Activated naive CD8-positive, alpha-beta T cell treated with anti-CD3 and anti-CD28 coated beads for 36 hours (primary cell): Measurements from ENCODE around the gene APOH. TPM values are rescaled to one million over a fixed set of nuclear protein-coding genes. Genes with fewer than 3 reads are reported as not detected.
"Not testable (repeated sequence)": the region's sequence is repeated elsewhere in the genome, so short reads cannot be mapped to it uniquely, and the experiment has no call there.

Source experiments
- DNase-seq: peaks from one replicate; pipeline ENCODE4 v3.0.0; 2021
- H3K27ac Mint-ChIP-seq: one replicate; pipeline ENCODE4 v1.8.0; 2022; ENCODE audit warnings: mild to moderate bottlenecking, moderate library complexity, mixed read lengths
- H3K27me3 Mint-ChIP-seq: one replicate; pipeline ENCODE4 v1.8.0; 2022; ENCODE audit warnings: mild to moderate bottlenecking, mixed read lengths
- H3K36me3 Mint-ChIP-seq: one replicate; pipeline ENCODE4 v1.8.0; 2021; ENCODE audit warnings: mild to moderate bottlenecking, mixed read lengths
- H3K4me1 Mint-ChIP-seq: one replicate; pipeline ENCODE4 v1.8.0; 2021; ENCODE audit warnings: mixed read lengths
- H3K4me3 Mint-ChIP-seq: one replicate; pipeline ENCODE4 v1.8.0; 2022; ENCODE audit warnings: mild to moderate bottlenecking, moderate library complexity, mixed read lengths
- H3K9me3 Mint-ChIP-seq: one replicate; pipeline ENCODE4 v1.8.0; 2022; ENCODE audit warnings: mixed read lengths
- total RNA-seq, 2 experiments: library from RNA; stranded (reverse); gene quantifications; one replicate each; pipeline ENCODE4 v1.2.3, GENCODE V29; 2021

Gene APOH
- total RNA-seq, 2 experiments from 2014 or later = not detected

GRCh38 chr17:66255112-66255511, 25.9 kb upstream of the APOH start:
- peak overlapping the region; percentile 56 for H3K4me3 Mint-ChIP-seq
- DNase-seq = peak; percentile 15
- peak overlapping the region; percentile 79 for H3K27ac Mint-ChIP-seq
- H3K9me3 Mint-ChIP-seq = no peaks in the 10 kb centered on the region
- H3K4me1 Mint-ChIP-seq = peaks cover 9% of the 10 kb centered on the region
- no peaks in the 10 kb centered on the region for H3K36me3 Mint-ChIP-seq
- H3K27me3 Mint-ChIP-seq = no peaks in the 10 kb centered on the region

GRCh38 chr17:66253458-66253857, 24.2 kb upstream of the APOH start:
- not testable (repeated sequence) for DNase-seq, H3K4me1 Mint-ChIP-seq, H3K27ac Mint-ChIP-seq, H3K27me3 Mint-ChIP-seq, H3K9me3 Mint-ChIP-seq, H3K4me3 Mint-ChIP-seq, H3K36me3 Mint-ChIP-seq

- Mint-ChIP-seq H3K4me3 (no peak overlapping the region), H3K27ac (no peak overlapping the region), H3K27me3 (no peaks in the 10 kb centered on the region), H3K9me3 (peaks cover 2% of the 10 kb centered on the region), H3K4me1 (peaks cover 15% of the 10 kb centered on the region), H3K36me3 (no peaks in the 10 kb centered on the region)
- no peak for DNase-seq
These were observed 21.5 kb upstream of the APOH start for GRCh38 chr17:66250686-66251085.

GRCh38 chr17:66248285-66248684, 19.1 kb upstream of the APOH start:
- H3K4me3 Mint-ChIP-seq = no peak overlapping the region
- peaks cover 2% of the 10 kb centered on the region for H3K9me3 Mint-ChIP-seq
- peaks cover 12% of the 10 kb centered on the region for H3K4me1 Mint-ChIP-seq
- H3K36me3 Mint-ChIP-seq = no peaks in the 10 kb centered on the region
- H3K27me3 Mint-ChIP-seq = no peaks in the 10 kb centered on the region
- no peak overlapping the region for H3K27ac Mint-ChIP-seq
- DNase-seq = no peak

- no peak for DNase-seq
- peaks cover 11% of the 10 kb centered on the region for H3K4me1 Mint-ChIP-seq
- no peak overlapping the region for H3K27ac Mint-ChIP-seq
- H3K27me3 Mint-ChIP-seq = no peaks in the 10 kb centered on the region
- no peak overlapping the region for H3K4me3 Mint-ChIP-seq
- no peaks in the 10 kb centered on the region for H3K36me3 Mint-ChIP-seq
- peaks cover 2% of the 10 kb centered on the region for H3K9me3 Mint-ChIP-seq
These were observed 12.6 kb upstream of the APOH start for GRCh38 chr17:66241839-66242238.

- no peak for DNase-seq
- Mint-ChIP-seq H3K27me3 (no peaks in the 10 kb centered on the region), H3K4me1 (peaks cover 5% of the 10 kb centered on the region), H3K4me3 (no peak overlapping the region), H3K36me3 (no peaks in the 10 kb centered on the region), H3K9me3 (no peaks in the 10 kb centered on the region), H3K27ac (no peak overlapping the region)
These were observed 11.4 kb upstream of the APOH start for GRCh38 chr17:66240630-66241029.

- H3K27me3 Mint-ChIP-seq = no peaks in the 10 kb centered on the region
- no peak overlapping the region for H3K4me3 Mint-ChIP-seq
- DNase-seq = no peak
- no peaks in the 10 kb centered on the region for H3K36me3 Mint-ChIP-seq
- H3K9me3 Mint-ChIP-seq = no peaks in the 10 kb centered on the region
- peaks cover 5% of the 10 kb centered on the region for H3K4me1 Mint-ChIP-seq
- no peak overlapping the region for H3K27ac Mint-ChIP-seq
These were observed 10.8 kb upstream of the APOH start for GRCh38 chr17:66240013-66240412.

GRCh38 chr17:66235377-66235994, 6.3 kb upstream of the APOH start:
- no peaks in the 10 kb centered on the region for H3K9me3 Mint-ChIP-seq
- H3K27me3 Mint-ChIP-seq = no peaks in the 10 kb centered on the region
- no peak for DNase-seq
- no peak overlapping the region for H3K27ac Mint-ChIP-seq
- no peak overlapping the region for H3K4me3 Mint-ChIP-seq
- H3K4me1 Mint-ChIP-seq = peaks cover 6% of the 10 kb centered on the region
- no peaks in the 10 kb centered on the region for H3K36me3 Mint-ChIP-seq

- DNase-seq = no peak
- H3K4me3 Mint-ChIP-seq = no peak overlapping the region
- no peaks in the 10 kb centered on the region for H3K27me3 Mint-ChIP-seq
- no peaks in the 10 kb centered on the region for H3K9me3 Mint-ChIP-seq
- H3K27ac Mint-ChIP-seq = no peak overlapping the region
- H3K4me1 Mint-ChIP-seq = peaks cover 5% of the 10 kb centered on the region
- H3K36me3 Mint-ChIP-seq = no peaks in the 10 kb centered on the region
These were observed 5.4 kb upstream of the APOH start for GRCh38 chr17:66234611-66235010.

- Mint-ChIP-seq H3K27ac (no peak overlapping the region), H3K4me1 (peaks cover 5% of the 10 kb centered on the region), H3K36me3 (no peaks in the 10 kb centered on the region), H3K9me3 (no peaks in the 10 kb centered on the region), H3K27me3 (no peaks in the 10 kb centered on the region), H3K4me3 (no peak overlapping the region)
- DNase-seq = no peak
These were observed 4.0 kb upstream of the APOH start for GRCh38 chr17:66233023-66233753.

- no peak for DNase-seq
- Mint-ChIP-seq H3K4me1 (peaks cover 5% of the 10 kb centered on the region), H3K36me3 (no peaks in the 10 kb centered on the region), H3K27ac (no peak overlapping the region), H3K9me3 (no peaks in the 10 kb centered on the region), H3K27me3 (no peaks in the 10 kb centered on the region), H3K4me3 (no peak overlapping the region)
These were observed 1.8 kb upstream of the APOH start for GRCh38 chr17:66230922-66231591.

GRCh38 chr17:66229783-66230538, 746 bp upstream of the APOH start:
- H3K36me3 Mint-ChIP-seq = no peaks in the 10 kb centered on the region
- no peak overlapping the region for H3K27ac Mint-ChIP-seq
- no peaks in the 10 kb centered on the region for H3K27me3 Mint-ChIP-seq
- H3K9me3 Mint-ChIP-seq = no peaks in the 10 kb centered on the region
- no peak for DNase-seq
- no peak overlapping the region for H3K4me3 Mint-ChIP-seq
- H3K4me1 Mint-ChIP-seq = peaks cover 5% of the 10 kb centered on the region

GRCh38 chr17:66227212-66228045, 1.8 kb downstream of the APOH start:
- Mint-ChIP-seq H3K9me3 (no peaks in the 10 kb centered on the region), H3K4me1 (no peaks in the 10 kb centered on the region)

GRCh38 chr17:66222798-66223350, 6.3 kb downstream of the APOH start:
- Mint-ChIP-seq H3K27ac (no peak overlapping the region), H3K36me3 (no peaks in the 10 kb centered on the region), H3K4me3 (no peak overlapping the region), H3K9me3 (no peaks in the 10 kb centered on the region), H3K4me1 (no peaks in the 10 kb centered on the region), H3K27me3 (no peaks in the 10 kb centered on the region)
- no peak for DNase-seq

More at GRCh38 chr17:66227212-66228045, 1.8 kb downstream of the APOH start:
- no peaks in the 10 kb centered on the region for H3K36me3 Mint-ChIP-seq
- H3K27ac Mint-ChIP-seq = no peak overlapping the region
- H3K27me3 Mint-ChIP-seq = no peaks in the 10 kb centered on the region
- no peak overlapping the region for H3K4me3 Mint-ChIP-seq
- DNase-seq = no peak
